NCI-H526 (cell line): ENCODE data around the gene C12orf75.

Experiments
- DNase-seq, 2 experiments: peaks; one replicate each; lab custom pipeline; 2025; lab: John Stamatoyannopoulos, UW

The C12orf75 gene

GRCh38 chr12:105418821-105419291 lies 88.4 kb downstream of the C12orf75 start:
- DNase-seq = no peak

DNA sequence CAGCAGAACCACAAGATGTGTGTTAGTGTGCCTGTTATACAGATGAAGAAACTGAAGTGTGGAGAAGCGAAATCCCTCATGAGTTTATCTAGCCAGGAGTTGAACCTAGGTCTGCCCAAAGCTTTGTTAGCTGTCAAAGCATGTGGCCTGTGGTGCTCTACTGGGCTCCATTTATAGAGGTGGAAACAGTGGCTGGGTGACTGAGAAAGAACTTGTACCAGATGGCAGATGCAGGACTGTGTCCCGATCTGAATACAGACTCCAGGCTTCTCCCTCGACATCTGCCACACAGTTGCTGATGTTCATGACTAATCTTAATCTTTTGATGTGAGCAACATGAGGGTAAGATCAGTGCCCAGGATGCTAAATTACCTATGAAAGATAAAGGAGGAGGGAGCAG lies 89.1 kb downstream of the C12orf75 start:
- no peak for DNase-seq

GRCh38 chr12:105420046-105420445 lies 89.6 kb downstream of the C12orf75 start:
- DNase-seq = no peak

DNA sequence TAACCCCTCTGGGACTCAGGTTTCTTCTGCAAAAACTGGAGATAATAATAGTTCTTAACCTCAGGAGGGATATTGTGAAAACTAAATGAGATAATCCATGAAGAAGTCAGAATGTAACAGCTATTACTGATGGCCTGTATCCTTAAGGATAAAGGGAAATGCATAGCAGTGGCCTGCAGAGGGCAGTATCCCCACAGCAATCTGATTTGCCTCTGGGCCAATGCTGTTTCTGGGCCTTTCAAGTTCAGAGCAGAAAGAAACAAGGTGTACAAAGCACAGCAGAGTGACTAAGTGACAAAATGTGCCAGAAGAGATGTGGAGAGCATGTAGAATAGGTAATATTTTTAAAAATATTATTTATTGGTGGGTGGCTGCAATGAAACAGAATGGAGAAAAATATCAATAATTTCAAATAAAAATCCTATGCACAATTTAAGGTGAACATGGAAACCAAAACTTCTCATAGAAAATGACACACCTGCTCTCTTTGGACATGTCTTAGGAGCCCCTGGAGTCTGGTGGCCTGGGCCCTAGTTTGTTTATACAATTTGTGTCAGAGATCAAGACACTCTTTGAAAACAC lies 90.3 kb downstream of the C12orf75 start:
- peak; percentile 40 to 77 for DNase-seq
